Brain microvascular endothelial cell (primary cell): ENCODE data around the gene KATNAL1.
A peak's percentile ranks its signal among the peaks of the same experiment; 100 is the strongest.

Source experiments
- DNase-seq: peaks from one replicate; pipeline ENCODE4 v3.0.0-alpha.2; 2020
- H3K27ac ChIP-seq: fragments of 250-450 bp; sonication (Bioruptor Pico); 2 replicates; pipeline ENCODE4 v1.5.1; 2020; ENCODE audit warnings: mild to moderate bottlenecking, moderate library complexity
- H3K27me3 ChIP-seq: fragments of 250-450 bp; sonication (Bioruptor Pico); replicated peaks from 2 replicates; pipeline ENCODE4 v1.5.1; 2020; ENCODE audit warnings: mild to moderate bottlenecking
- H3K36me3 ChIP-seq: fragments of 250-450 bp; sonication (Bioruptor Pico); replicated peaks from 2 replicates; pipeline ENCODE4 v1.5.1; 2020; ENCODE audit warnings: mild to moderate bottlenecking
- H3K4me3 ChIP-seq: 2 replicates; pipeline ENCODE4 v1.5.1; 2011; ENCODE audit warnings: low read depth, mild to moderate bottlenecking, control low read depth, low read length, moderate library complexity
- CTCF ChIP-seq: IDR thresholded peaks from 2 replicates; pipeline ENCODE4 v1.5.1; 2011; ENCODE audit warnings: low read depth, mild to moderate bottlenecking, moderate library complexity, low read length, control low read depth, inconsistent platforms; ENCODE audit errors: missing control alignments
- in situ Hi-C: cut with HindIII; loops from 2 replicates; pipeline ENCODE4 v1.10.0; 2017; ENCODE audit warnings: low sequenced_read_pairs, low pct_ligation_motif_present

The KATNAL1 gene

DNA sequence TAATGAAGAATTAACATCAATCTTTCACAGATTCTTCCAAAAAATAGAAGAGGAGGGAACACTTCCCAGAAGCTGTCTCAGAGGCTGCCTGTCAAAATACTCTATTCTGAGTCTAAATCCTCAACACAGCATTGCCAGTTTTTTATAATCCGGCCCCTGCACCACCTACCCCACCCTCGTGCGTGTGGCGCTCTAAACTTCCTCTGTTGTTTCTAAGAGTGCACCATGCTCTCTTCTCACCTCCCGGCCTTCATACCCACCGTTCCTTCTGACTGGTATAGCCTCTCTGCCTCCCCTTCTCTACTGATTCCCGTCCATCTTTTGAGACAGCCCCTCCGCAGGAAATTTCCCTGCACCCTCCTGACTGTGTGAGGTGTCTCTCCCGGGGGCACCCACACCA lies 136.8 kb downstream of the KATNAL1 start:
- no peak for TF ChIP-seq CTCF
- H3K4me3 ChIP-seq = no peak overlapping the region
- DNase-seq = no peak
- no peaks in the 10 kb centered on the region for H3K36me3 ChIP-seq
- no peak overlapping the region for H3K27ac ChIP-seq
- in situ Hi-C loops = no loop called here
- no peaks in the 10 kb centered on the region for H3K27me3 ChIP-seq

DNA sequence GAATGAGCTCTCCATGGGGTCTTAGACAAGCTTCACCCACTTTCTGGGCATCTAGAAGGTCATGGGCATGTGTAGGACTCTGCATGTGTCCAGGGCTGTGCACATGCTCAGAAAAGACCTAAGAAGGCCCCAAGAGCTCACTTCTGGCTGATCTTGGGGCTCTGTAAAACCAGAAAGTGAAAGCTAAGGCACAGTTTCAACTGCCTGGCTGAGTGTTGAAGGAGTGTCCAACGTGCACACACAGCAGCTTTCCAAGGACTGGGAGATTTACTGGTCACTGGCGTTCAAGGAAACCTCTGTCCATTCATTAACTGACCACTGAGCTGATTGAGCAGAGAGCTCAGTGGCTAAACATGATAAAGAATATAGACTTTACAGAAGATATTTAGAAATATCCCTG lies 137.9 kb downstream of the KATNAL1 start:
- H3K27ac ChIP-seq = no peak overlapping the region
- no peak for TF ChIP-seq CTCF
- in situ Hi-C loops = no loop called here
- no peaks in the 10 kb centered on the region for H3K27me3 ChIP-seq
- no peak overlapping the region for H3K4me3 ChIP-seq
- DNase-seq = no peak
- no peaks in the 10 kb centered on the region for H3K36me3 ChIP-seq

GRCh38 chr13:30165796-30166195 lies 141.6 kb downstream of the KATNAL1 start:
- peak; percentile 7 for DNase-seq
- in situ Hi-C loops = no loop called here
- Histone ChIP-seq H3K27me3 (no peaks in the 10 kb centered on the region), H3K36me3 (no peaks in the 10 kb centered on the region), H3K4me3 (no peak overlapping the region), H3K27ac (no peak overlapping the region)
- peak; percentile 48 for TF ChIP-seq CTCF

- Histone ChIP-seq H3K4me3 (no peak overlapping the region), H3K27me3 (no peaks in the 10 kb centered on the region), H3K36me3 (no peaks in the 10 kb centered on the region), H3K27ac (no peak overlapping the region)
- no peak for DNase-seq
- TF ChIP-seq CTCF = no peak
- in situ Hi-C loops = no loop called here
Observed at GRCh38 chr13:30165071-30165470, 142.3 kb downstream of the KATNAL1 start.

GRCh38 chr13:30164146-30164545 lies 143.2 kb downstream of the KATNAL1 start:
- TF ChIP-seq CTCF = no peak
- in situ Hi-C loops = no loop called here
- Histone ChIP-seq H3K36me3 (no peaks in the 10 kb centered on the region), H3K4me3 (no peak overlapping the region), H3K27me3 (no peaks in the 10 kb centered on the region), H3K27ac (no peak overlapping the region)
- DNase-seq = no peak

DNA sequence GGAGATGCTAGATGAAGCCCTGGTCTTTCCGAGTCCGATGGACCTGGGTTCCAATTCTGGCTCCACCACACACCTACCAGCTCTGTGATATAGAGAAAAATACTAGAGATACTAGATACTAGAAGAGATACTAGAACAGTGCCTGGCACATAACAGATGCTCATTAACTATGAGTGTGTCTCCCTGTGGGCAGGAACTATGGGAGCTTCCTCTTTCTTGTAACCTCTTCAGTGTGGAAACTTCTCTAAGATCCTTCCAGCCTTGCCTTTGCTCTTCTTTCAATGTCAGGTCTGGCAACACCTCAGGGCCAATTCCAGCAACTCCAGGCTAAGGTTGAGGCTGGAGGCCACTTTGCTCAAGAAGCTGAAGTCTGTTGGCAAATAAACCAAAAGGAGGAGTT lies 143.9 kb downstream of the KATNAL1 start:
- Histone ChIP-seq H3K27me3 (no peaks in the 10 kb centered on the region), H3K4me3 (no peak overlapping the region), H3K27ac (no peak overlapping the region), H3K36me3 (no peaks in the 10 kb centered on the region)
- DNase-seq = no peak
- in situ Hi-C loops = no loop called here
- TF ChIP-seq CTCF = no peak
